GM18951 (cell line): ENCODE data around the gene ATPAF1.

Experiments used
- POLR2A ChIP-seq: IDR thresholded peaks from 4 replicates; pipeline ENCODE4 v1.6.1; 2011; ENCODE audit warnings: mild to moderate bottlenecking; ENCODE audit not compliant: insufficient read length, insufficient read depth; ENCODE audit errors: extremely low read depth
- in situ Hi-C: fragments of 300-500 bp; cut with MboI; formaldehyde crosslinking; loops from one replicate; pipeline ENCODE4 v1.12.0; 2022; ENCODE audit warnings: low sequenced_read_pairs, mixed read lengths, inconsistent platforms; ENCODE audit not compliant: unreplicated experiment

Gene ATPAF1

DNA sequence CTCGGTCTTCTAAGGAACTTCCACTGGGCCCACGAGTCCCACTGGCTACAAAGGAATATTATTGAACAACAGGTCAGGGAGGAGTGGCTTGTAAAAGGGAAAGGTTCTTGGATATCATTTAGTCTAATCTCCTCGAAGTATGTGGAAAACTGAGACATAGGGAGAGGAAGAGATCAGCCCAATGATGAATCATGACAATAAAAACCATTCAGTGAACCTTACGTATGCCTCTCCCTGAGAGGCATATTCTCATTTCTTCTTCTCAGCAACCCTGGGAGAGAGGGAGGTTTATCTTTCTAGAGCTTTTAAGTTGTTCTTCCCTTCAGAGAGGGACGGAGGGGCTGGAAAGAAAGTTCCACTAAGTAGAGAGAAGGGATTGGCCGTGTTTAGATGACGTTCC, 46.2 kb downstream of the ATPAF1 start:
- in situ Hi-C loops = no loop called here
- no peak for TF ChIP-seq POLR2A

DNA sequence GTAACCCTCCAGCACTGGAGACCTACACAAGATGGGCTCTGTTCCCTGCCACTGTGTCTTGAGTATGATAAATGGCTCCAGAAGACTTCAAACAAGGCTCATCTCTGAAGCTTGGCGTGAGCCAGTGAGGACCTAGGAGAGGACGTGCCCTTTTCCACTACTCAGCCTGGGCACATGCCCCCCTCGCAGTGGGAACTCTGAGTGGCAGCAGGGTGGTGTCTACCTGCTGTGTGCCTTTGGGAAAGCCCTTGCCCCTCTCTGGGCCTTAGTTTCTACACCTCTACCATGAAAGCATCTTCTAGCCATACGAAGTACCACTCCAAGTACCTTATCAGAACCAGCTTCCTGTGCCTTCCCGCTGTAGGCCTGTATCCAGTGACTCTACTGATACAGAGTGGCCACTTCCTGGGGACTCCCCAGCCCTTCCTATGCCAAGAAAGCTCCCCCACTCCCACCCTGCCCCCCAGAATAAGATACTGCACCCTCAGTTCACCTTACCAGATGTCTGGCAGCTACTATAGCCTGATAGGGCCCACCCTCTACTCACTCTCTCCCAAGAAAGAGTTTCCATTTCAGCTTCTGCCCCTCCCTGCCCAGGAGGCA, 48.4 kb downstream of the ATPAF1 start:
- in situ Hi-C loops = no loop called here
- no peak for TF ChIP-seq POLR2A

DNA sequence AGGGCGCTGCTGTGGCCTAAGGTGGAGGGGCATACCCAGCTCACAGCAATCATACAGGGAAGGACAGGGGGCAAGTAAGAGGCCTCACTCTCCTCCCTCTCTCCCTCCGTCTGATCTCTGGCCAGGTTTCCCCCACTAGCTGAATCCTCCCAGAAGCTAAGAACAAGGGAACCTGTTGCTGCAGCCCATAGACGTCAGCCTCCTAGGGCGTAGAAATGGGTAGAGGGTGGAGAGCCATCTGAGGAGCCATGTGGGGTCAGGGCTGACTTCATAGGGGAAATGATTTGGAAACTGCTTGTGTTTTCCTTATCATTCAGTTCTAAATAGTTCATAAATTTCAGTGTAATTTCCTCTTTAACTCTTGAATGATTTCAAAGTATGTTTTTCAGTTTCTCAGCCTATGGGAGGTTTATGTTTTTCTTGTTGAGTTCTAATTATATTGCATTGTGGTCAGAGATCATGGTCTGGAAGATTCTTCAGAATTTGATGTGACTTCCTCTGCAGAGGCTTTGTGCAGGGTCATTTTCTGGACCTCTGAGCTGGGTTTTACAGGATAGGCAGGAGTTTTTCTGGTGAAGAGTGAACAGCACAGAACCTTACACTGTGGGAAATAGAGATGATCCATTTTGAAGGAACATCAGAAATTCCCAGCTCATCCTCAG, 49.3 kb downstream of the ATPAF1 start:
- no peak for TF ChIP-seq POLR2A
- in situ Hi-C loops = no loop called here

DNA sequence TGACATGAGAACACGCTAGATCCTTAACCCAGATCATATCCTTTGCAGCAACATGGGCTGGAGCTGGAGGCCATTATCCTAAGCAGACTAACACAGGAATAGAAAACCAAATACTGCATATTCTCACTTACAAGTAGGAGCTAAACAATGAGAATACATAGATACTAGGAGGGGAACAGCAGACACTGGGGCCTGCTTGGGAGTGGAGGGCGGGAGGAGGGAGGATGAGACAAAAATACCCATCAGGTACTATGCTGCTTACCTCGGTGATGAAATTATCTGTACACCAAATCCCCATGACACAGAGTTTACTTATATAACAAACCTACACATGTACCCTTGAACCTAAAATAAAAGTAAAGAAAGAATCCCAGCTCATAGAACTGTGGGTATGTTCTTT, 50.3 kb downstream of the ATPAF1 start:
- TF ChIP-seq POLR2A = no peak
- in situ Hi-C loops = no loop called here

DNA sequence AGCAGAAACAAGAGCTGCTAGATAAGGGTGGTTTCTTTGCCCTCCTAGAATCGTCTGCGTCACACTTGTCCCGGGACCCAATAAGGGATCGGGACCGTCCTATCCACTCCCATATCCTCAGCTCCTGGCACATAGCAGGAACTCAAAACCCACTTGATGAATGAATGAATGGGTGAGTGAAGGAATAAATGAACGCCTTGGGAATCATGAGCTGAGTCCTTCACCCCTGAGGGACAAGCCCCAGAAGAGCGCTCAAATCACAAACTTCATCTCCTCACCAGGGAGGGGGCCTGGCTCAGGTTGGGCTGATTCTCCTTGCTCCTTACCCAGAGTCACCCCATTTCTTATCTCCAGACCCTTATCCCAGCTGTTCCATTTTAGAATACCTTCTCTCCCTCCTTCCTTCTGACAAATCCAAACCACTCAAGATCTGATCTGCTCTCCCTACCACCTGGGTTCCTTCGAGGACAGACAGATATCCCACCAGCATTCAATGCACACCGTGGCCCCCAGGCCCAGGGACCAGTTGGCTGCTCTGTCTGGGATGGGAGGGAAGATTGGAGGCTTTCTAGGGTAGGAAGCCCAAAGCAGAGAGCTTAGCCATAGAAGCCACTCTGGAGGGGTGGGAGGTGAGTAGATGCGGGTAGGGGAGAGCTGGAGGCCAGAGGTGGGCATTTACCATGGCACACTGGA, 50.9 kb downstream of the ATPAF1 start:
- in situ Hi-C loops = no loop called here
- no peak for TF ChIP-seq POLR2A

GRCh38 chr1:46616277-46617107, 51.7 kb downstream of the ATPAF1 start, which contains the start of gene MOB3C:
Gene MOB3C, minus strand, starts transcription at chr1:46616811. Its CDS starts 3,490 bp downstream, at chr1:46613321.
- in situ Hi-C loops = no loop called here
- TF ChIP-seq POLR2A = peak; percentile 70

DNA sequence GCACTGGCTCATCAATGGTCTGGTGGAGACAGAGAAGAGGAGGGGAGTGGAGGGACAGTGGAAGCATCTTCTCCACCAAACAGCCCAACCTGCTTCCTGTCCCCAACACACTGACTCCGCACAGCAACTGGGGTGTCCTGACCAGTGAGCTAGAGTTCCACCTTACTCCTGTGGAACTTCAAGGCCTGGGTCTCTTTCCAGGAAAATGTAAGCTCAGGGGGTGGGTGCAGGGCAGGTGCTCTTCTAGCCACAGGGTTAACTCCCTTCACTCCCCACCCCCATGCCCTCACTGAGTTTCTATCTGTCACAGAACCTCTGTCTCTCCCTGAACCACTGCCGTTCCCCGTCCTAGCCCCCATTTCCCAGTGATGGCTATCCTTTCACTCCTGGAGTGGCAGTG, 52.4 kb downstream of the ATPAF1 start:
- no peak for TF ChIP-seq POLR2A
- in situ Hi-C loops = no loop called here

- in situ Hi-C loops = no loop called here
- no peak for TF ChIP-seq POLR2A
Measured at GRCh38 chr1:46615088-46615487, 53.1 kb downstream of the ATPAF1 start.

- TF ChIP-seq POLR2A = no peak
- in situ Hi-C loops = no loop called here
Measured at GRCh38 chr1:46614604-46614984, 53.6 kb downstream of the ATPAF1 start.

- in situ Hi-C loops = no loop called here
- TF ChIP-seq POLR2A = no peak
Measured at GRCh38 chr1:46613661-46614603, 54.2 kb downstream of the ATPAF1 start.

DNA sequence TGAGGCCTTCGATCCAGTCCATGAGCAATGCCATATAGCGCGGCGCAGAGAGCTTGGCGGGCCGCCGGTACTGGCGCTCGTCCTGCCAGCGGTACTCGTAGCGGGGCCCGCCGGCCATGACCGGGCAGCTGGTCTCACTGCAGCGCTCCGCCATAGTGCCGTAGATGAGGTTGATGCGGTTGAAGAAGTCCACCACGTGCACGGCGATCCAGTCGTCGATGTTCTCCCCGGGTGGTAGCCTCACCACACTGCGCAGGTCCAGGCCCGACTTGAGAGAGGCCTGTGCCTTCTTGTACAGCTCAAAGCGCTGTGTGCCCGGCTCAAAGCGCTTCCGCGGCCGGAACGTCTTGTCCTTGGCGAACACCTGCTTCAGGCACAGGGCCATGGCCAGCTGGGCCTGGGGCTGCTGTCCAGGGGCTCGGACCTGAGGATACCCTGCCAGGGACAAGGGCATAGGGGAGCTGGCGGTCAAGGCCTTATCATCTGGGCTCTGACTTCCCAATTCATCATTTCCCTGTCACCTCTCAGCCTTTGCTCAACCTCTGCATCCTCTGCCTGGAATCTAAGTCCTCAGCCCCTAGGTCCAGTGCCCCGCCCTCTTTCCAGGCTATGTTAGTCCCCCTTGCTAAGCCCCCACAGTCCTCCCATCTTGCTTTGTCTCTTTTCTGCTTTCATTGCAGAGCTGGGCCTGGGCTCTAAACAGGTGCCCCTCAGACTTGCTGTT, 55.1 kb downstream of the ATPAF1 start:
- in situ Hi-C loops = no loop called here
- TF ChIP-seq POLR2A = no peak
